ENCODE data around the gene COMMD1.
A peak's percentile ranks its signal among the peaks of the same experiment; 100 is the strongest.

The COMMD1 gene

DNA sequence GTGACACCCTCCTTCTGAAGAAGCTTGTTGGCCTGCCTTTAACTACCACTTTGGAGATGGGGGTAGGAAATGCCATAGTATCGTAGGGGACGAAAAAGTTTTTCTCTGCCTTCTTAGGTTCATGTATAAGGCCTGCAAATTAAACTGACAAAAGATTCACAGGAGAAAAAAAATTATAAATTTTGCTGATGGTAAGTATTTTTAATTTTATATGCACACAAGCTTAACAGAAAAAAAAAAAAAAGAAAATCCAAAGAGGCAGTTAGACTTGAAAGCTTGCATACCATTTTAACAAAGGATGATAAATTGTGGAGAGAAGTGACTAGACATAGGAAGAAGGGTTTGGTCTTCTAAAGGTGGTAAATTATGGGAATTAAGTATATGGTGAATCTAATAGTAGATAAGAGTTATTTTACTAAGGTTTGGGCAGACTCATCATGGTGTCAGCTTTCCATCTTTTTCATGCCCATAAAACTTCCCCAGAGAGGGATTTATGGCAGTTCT lies 227.9 kb downstream of the COMMD1 start:
- ChIA-PET CTCF (interaction anchor here (0.8 to 1.7 kb wide), 3 partner anchors 11 to 167 kb away, joined by 3 to 7 read pairs (median 5); no protein-coding TSS in a partner anchor), POLR2A (no interaction called here)
- no peak for DNase-seq (ENCODE audit: extremely low spot score)
- no peak for TF ChIP-seq CTCF (IDR thresholded peaks at IDR 0.05; ENCODE audit: control extremely low read depth, extremely low read depth, low read depth, missing control alignments)

DNA sequence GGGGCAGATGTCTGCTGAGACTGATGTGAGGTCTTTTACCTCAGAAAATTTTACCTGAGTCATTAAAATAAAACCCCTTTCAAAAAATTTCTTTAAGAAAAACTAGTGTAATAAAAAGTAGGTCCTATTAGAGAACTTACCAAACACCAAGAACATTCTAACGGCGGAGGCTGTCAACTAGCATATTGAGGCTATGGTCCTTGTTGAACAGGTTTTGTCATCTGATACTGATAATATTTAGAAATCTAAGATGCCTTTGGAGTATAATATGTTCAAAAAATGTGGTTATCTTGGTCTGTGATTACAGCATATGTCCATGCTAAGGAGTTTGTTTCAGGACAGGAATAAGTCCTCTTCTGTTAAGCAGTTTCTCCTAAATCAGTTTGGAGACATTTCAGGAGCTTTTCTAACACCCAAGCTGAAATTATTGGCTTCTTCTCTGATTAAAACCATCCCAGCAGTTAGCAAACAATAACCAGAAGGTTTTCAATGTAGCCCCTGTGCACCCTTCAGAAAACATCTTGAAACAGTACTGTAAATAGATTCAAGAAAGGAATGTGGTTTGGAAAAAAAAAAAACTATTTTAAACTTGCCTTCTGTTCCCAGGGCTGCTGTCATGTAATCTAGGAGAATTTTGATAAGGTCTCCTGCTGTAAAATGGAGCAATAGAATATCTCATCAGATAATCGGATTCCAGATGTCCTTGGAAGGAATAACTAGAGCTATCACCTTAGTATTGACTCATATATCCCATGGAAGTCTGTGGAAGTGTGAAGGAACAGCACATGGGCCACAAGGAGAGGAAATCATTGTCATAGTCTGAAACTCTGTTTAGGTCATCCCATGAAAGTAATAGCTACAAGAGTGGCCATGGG lies 231.7 kb downstream of the COMMD1 start:
- CTCF ChIA-PET: interaction anchor here (1.0 to 1.1 kb wide), 2 partner anchors 12 to 15 kb away, joined by 4 to 5 read pairs; no protein-coding TSS in a partner anchor
- DNase-seq (ENCODE audit: extremely low spot score): no peak
- no peak for TF ChIP-seq CTCF (IDR thresholded peaks at IDR 0.05; ENCODE audit: control extremely low read depth, extremely low read depth, low read depth, missing control alignments)
- POLR2A ChIA-PET: no interaction called here

- DNase-seq (ENCODE audit: extremely low spot score): peak; percentile 50
- ChIA-PET CTCF (interaction anchor here (1.8 kb wide), 1 partner anchor 145 kb away, joined by 3 read pairs; no protein-coding TSS in a partner anchor), POLR2A (no interaction called here)
- no peak for TF ChIP-seq CTCF (IDR thresholded peaks at IDR 0.05; ENCODE audit: control extremely low read depth, extremely low read depth, low read depth, missing control alignments)
Observed at GRCh38 chr2:62140426-62141141, 235.1 kb downstream of the COMMD1 start.

- DNase-seq (ENCODE audit: extremely low spot score): no peak
- no peak for TF ChIP-seq CTCF (IDR thresholded peaks at IDR 0.05; ENCODE audit: control extremely low read depth, extremely low read depth, low read depth, missing control alignments)
- POLR2A ChIA-PET: no interaction called here
- CTCF ChIA-PET: no interaction called here
Observed at GRCh38 chr2:62141142-62141740, 235.8 kb downstream of the COMMD1 start.

DNA sequence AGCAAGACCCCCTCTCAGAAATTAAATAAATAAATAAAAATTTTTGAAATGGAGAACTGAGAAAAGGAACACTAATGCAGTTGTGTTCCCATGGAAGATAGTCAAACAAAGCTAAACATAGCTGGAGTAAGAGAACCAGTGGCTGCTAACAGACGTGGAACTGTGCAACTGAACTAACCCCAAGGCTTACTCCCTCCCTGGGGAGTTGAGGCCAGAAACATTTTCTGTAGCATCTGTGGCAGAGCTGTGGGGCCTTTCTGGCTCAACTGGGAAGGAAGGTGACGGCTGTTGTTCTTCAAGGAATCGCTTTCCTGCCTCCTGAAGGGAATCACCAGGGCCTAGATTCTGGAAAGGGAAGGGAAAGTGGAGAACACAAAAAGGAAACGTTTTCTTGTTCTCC lies 236.6 kb downstream of the COMMD1 start:
- TF ChIP-seq CTCF (IDR thresholded peaks at IDR 0.05; ENCODE audit: control extremely low read depth, extremely low read depth, low read depth, missing control alignments): no peak
- DNase-seq (ENCODE audit: extremely low spot score): peak; percentile 37
- CTCF ChIA-PET: no interaction called here
- POLR2A ChIA-PET: interaction anchor here (0.6 to 0.7 kb wide), 2 partner anchors 19 to 71 kb away, joined by 3 read pairs; no protein-coding TSS in a partner anchor

GRCh38 chr2:62143696-62144095 lies 238.2 kb downstream of the COMMD1 start:
- TF ChIP-seq CTCF (IDR thresholded peaks at IDR 0.05; ENCODE audit: control extremely low read depth, extremely low read depth, low read depth, missing control alignments): no peak
- no peak for DNase-seq (ENCODE audit: extremely low spot score)
- ChIA-PET POLR2A (no interaction called here), CTCF (interaction anchor here (1.1 to 1.2 kb wide), 2 partner anchors 18 to 22 kb away, joined by 3 read pairs; no protein-coding TSS in a partner anchor)

Data from GM10248 (cell line).